CD14-positive monocyte (primary cell): ENCODE measurements around the gene DNAI2. TPM values are rescaled to one million over a fixed set of nuclear protein-coding genes. Genes with fewer than 3 reads are reported as not detected.

Source experiments
- DNase-seq, 3 donors: peaks; one replicate each; pipeline ENCODE4 v3.0.0-alpha.2; 2011 to 2022
- H2AFZ ChIP-seq: 2 replicates; pipeline ENCODE4 v1.6.0; 2012; ENCODE audit warnings: mild to moderate bottlenecking, low read depth, low read length, inconsistent platforms; ENCODE audit not compliant: insufficient read depth, poor library complexity, severe bottlenecking
- H3K27ac ChIP-seq, 2 donors: 1 replicate in 1 of 2; 2 replicates in 1 of 2; pipeline ENCODE4 v1.5.1; 2012 to 2013; ENCODE audit warnings: low read length in 2 of 2, control low read depth in 1 of 2, inconsistent platforms in 1 of 2, low read depth in 1 of 2, mild to moderate bottlenecking in 1 of 2
- H3K27me3 ChIP-seq, 2 donors: one replicate each; pipeline versions ENCODE4 v1.6.0 to v1.6.1; 2011 to 2013; ENCODE audit warnings: low read length in 2 of 2; ENCODE audit not compliant: control insufficient read depth in 2 of 2, insufficient read depth in 2 of 2
- H3K36me3 ChIP-seq, 2 donors: replicated peaks in 1 of 2; 1 replicate in 1 of 2; 2 replicates in 1 of 2; pipeline versions ENCODE4 v1.5.1 to v1.6.1; 2012 to 2013; ENCODE audit warnings: low read length in 2 of 2, control low read depth in 1 of 2, inconsistent platforms in 1 of 2, mild to moderate bottlenecking in 1 of 2; ENCODE audit not compliant: insufficient read depth in 2 of 2, control insufficient read depth in 1 of 2
- H3K4me1 ChIP-seq, 2 donors: 1 replicate in 1 of 2; 2 replicates in 1 of 2; pipeline versions ENCODE4 v1.5.1 to v1.6.1; 2012 to 2013; ENCODE audit warnings: low read length in 2 of 2, control low read depth in 1 of 2, inconsistent platforms in 1 of 2, mild to moderate bottlenecking in 1 of 2, moderate library complexity in 1 of 2; ENCODE audit not compliant: insufficient read depth in 2 of 2, control insufficient read depth in 1 of 2
- H3K4me2 ChIP-seq: replicated peaks from 2 replicates; pipeline ENCODE3; 2012; ENCODE audit warnings: low read length, moderate library complexity, mild to moderate bottlenecking; ENCODE audit not compliant: poor library complexity, severe bottlenecking; ENCODE audit errors: extremely low read depth
- H3K4me3 ChIP-seq, 3 experiments: fragments of 200-600 bp in 1 of 3; sonication (generic) in 1 of 3; replicated peaks in 1 of 3; 1 replicate in 2 of 3; 2 replicates in 1 of 3; pipeline ENCODE4 v1.5.1; 2011 to 2013; ENCODE audit warnings: low read length in 3 of 3, mild to moderate bottlenecking in 3 of 3, control low read depth in 2 of 3, low read depth in 2 of 3, inconsistent platforms in 1 of 3, moderate library complexity in 1 of 3
- H3K79me2 ChIP-seq: 2 replicates; pipeline ENCODE4 v1.6.0; 2012; ENCODE audit warnings: mild to moderate bottlenecking, control low read depth, inconsistent platforms, low read length, moderate library complexity; ENCODE audit not compliant: insufficient read depth
- H3K9ac ChIP-seq: 2 replicates; pipeline ENCODE4 v1.6.0; 2017; ENCODE audit warnings: low read length, mild to moderate bottlenecking; ENCODE audit not compliant: insufficient read depth, poor library complexity, severe bottlenecking
- H3K9me3 ChIP-seq, 2 donors: replicated peaks in 1 of 2; 1 replicate in 1 of 2; 2 replicates in 1 of 2; pipeline versions ENCODE4 v1.5.1 to v1.6.1; 2012 to 2013; ENCODE audit warnings: low read length in 2 of 2, control low read depth in 1 of 2; ENCODE audit not compliant: control insufficient read depth in 1 of 2, insufficient read depth in 1 of 2
- H4K20me1 ChIP-seq: 2 replicates; pipeline ENCODE4 v1.6.0; 2012; ENCODE audit warnings: mild to moderate bottlenecking, low read length, control low read depth, moderate library complexity; ENCODE audit not compliant: insufficient read depth
- H3K27ac Mint-ChIP-seq, 7 donors: one replicate each; pipeline ENCODE4 v1.8.0; 2020; ENCODE audit warnings: mild to moderate bottlenecking in 7 of 7, mixed read lengths in 7 of 7, moderate library complexity in 6 of 7, inconsistent platforms in 2 of 7
- H3K27me3 Mint-ChIP-seq, 3 donors: one replicate each; pipeline ENCODE4 v1.8.0; 2021 to 2022; ENCODE audit warnings: low read depth in 3 of 3, mild to moderate bottlenecking in 3 of 3, mixed read lengths in 3 of 3, moderate library complexity in 3 of 3, inconsistent platforms in 1 of 3
- H3K36me3 Mint-ChIP-seq, 2 donors: one replicate each; pipeline ENCODE4 v1.8.0; 2020; ENCODE audit warnings: mixed read lengths in 2 of 2, inconsistent platforms in 1 of 2, mild to moderate bottlenecking in 1 of 2
- H3K4me1 Mint-ChIP-seq: one replicate; pipeline ENCODE4 v1.8.0; 2020; ENCODE audit warnings: mild to moderate bottlenecking, mixed read lengths
- H3K4me3 Mint-ChIP-seq, 2 donors: one replicate each; pipeline ENCODE4 v1.8.0; 2020; ENCODE audit warnings: mild to moderate bottlenecking in 2 of 2, mixed read lengths in 2 of 2, moderate library complexity in 1 of 2
- H3K9me3 Mint-ChIP-seq, 7 donors: one replicate each; pipeline ENCODE4 v1.8.0; 2020 to 2022; ENCODE audit warnings: mixed read lengths in 7 of 7, mild to moderate bottlenecking in 6 of 7, moderate library complexity in 6 of 7, inconsistent platforms in 2 of 7
- WGBS: methylation state at CpG from one replicate; pipeline ENCODE4 v1.1.5; 2013; ENCODE audit warnings: missing lambda C conversion rate; ENCODE audit not compliant: insufficient coverage; 5-methylcytosine and 5-hydroxymethylcytosine counted together
- intact Hi-C, 2 donors: fragments of 100-400 bp; cut with micrococcal nuclease; formaldehyde crosslinking; loops; one replicate each; pipeline versions ENCODE4 v1.15.0 to v1.15.1; 2023
- polyA plus RNA-seq, 3 donors: library from polyadenylated mRNA; depleted of rRNA in 1 of 3; unstranded in 2 of 3; stranded (reverse) in 1 of 3; fragments of 300-500 nt in 2 of 3; fragments of >200 nt in 1 of 3; fragmentation: Illumina TruSeq in 2 of 3; gene quantifications; 1 replicate in 2 of 3; 2 replicates in 1 of 3; pipeline ENCODE4 v1.2.3, GENCODE V29; 2012 to 2021
- TF ChIP-seq, protein P1 (sequence below): fragments of 200-600 bp; IDR thresholded peaks from one replicate; pipeline ENCODE4 v1.8.0; 2022; ENCODE audit warnings: antibody characterized with exemption, mild to moderate bottlenecking

DNAI2 gene
- polyA plus RNA-seq, 3 donors, result 0.07 TPM; not detected in 2

DNA sequence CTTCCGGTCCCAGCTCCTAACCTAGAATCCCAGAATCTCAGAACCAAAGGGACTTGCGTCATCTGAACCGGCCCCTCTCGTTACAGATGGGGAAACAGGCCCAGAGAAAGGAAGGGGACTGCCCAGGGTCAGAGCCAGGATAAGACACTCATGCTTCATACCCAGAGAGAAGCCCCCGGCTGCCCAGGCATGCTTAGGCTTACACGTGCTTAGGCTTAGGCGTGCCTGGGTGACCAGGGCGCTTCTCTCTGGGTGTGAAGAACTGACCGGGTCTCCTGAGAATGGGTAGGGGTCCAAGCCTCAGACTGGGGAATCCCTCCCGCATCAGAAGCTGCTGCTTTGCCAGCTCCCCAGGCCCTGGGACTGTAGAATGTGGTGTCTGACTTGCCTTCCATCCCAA, 29.9 kb upstream of the DNAI2 start:
- intact Hi-C loops, result no loop called here
- no peaks in the 10 kb centered on the region for H3K27me3 ChIP-seq
- H3K4me2 ChIP-seq, result no peak overlapping the region
- peak overlapping the region in 1 of 7 donors; percentile 59 for H3K27ac Mint-ChIP-seq
- peaks cover 23 to 31% of the 10 kb centered on the region in 2 donors for H3K4me1 ChIP-seq
- H3K27me3 Mint-ChIP-seq, result no peaks in the 10 kb centered on the region
- H3K4me3 ChIP-seq, result no peak overlapping the region
- H3K36me3 Mint-ChIP-seq, result peaks cover 57 to 73% of the 10 kb centered on the region in 2 donors
- no peak overlapping the region for H3K9ac ChIP-seq
- no peak overlapping the region for H2AFZ ChIP-seq
- H3K9me3 Mint-ChIP-seq, result no peaks in the 10 kb centered on the region
- 95% methylated on average over 4 of the region's 10 CpGs for WGBS
- H3K27ac ChIP-seq, result no peak overlapping the region
- H3K79me2 ChIP-seq, result no peaks in the 10 kb centered on the region
- H4K20me1 ChIP-seq, result no peaks in the 10 kb centered on the region
- TF ChIP-seq, protein P1, sequence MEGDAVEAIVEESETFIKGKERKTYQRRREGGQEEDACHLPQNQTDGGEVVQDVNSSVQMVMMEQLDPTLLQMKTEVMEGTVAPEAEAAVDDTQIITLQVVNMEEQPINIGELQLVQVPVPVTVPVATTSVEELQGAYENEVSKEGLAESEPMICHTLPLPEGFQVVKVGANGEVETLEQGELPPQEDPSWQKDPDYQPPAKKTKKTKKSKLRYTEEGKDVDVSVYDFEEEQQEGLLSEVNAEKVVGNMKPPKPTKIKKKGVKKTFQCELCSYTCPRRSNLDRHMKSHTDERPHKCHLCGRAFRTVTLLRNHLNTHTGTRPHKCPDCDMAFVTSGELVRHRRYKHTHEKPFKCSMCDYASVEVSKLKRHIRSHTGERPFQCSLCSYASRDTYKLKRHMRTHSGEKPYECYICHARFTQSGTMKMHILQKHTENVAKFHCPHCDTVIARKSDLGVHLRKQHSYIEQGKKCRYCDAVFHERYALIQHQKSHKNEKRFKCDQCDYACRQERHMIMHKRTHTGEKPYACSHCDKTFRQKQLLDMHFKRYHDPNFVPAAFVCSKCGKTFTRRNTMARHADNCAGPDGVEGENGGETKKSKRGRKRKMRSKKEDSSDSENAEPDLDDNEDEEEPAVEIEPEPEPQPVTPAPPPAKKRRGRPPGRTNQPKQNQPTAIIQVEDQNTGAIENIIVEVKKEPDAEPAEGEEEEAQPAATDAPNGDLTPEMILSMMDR, result no peak
- H3K4me3 Mint-ChIP-seq, result no peak overlapping the region
- no peaks in the 10 kb centered on the region for H3K9me3 ChIP-seq
- H3K4me1 Mint-ChIP-seq, result peaks cover 36% of the 10 kb centered on the region
- peaks cover 41 to 56% of the 10 kb centered on the region in 2 donors for H3K36me3 ChIP-seq
- DNase-seq, result no peak

GRCh38 chr17:74244548-74244947, 29.5 kb upstream of the DNAI2 start:
- TF ChIP-seq, protein P1, result no peak
- H3K36me3 Mint-ChIP-seq, result peaks cover 59 to 74% of the 10 kb centered on the region in 2 donors
- H3K36me3 ChIP-seq, result peaks cover 44 to 60% of the 10 kb centered on the region in 2 donors
- no peaks in the 10 kb centered on the region for H4K20me1 ChIP-seq
- peaks cover 19 to 27% of the 10 kb centered on the region in 2 donors for H3K4me1 ChIP-seq
- no peak overlapping the region for H3K4me3 Mint-ChIP-seq
- H3K27ac ChIP-seq, result no peak overlapping the region
- no peaks in the 10 kb centered on the region for H3K9me3 Mint-ChIP-seq
- no peak overlapping the region for H3K4me2 ChIP-seq
- 92% methylated on average over 5 of the region's 6 CpGs for WGBS
- DNase-seq, result no peak
- H3K27me3 ChIP-seq, result no peaks in the 10 kb centered on the region
- no peaks in the 10 kb centered on the region for H3K9me3 ChIP-seq
- H3K4me1 Mint-ChIP-seq, result peaks cover 32% of the 10 kb centered on the region
- H3K9ac ChIP-seq, result no peak overlapping the region
- H3K27ac Mint-ChIP-seq, result peak overlapping the region in 1 of 7 donors; percentile 59
- no peaks in the 10 kb centered on the region for H3K79me2 ChIP-seq
- intact Hi-C loops, result no loop called here
- H3K4me3 ChIP-seq, result no peak overlapping the region
- H2AFZ ChIP-seq, result no peak overlapping the region
- no peaks in the 10 kb centered on the region for H3K27me3 Mint-ChIP-seq
